GM12878 (cell line): Measurements from ENCODE around the gene CORO7. TPM values are rescaled to one million over a fixed set of nuclear protein-coding genes. Genes with fewer than 3 reads are reported as not detected.

Experiments
- ATAC-seq: fragments of 200-7000 bp; cut with Tn5 transposase; 3 replicates; pipeline ENCODE4 v1.9.1; 2020; ENCODE audit warnings: mild to moderate bottlenecking, moderate library complexity
- BruUV-seq: library from RNA; stranded (reverse); fragments of 400-500 nt; replicated peaks from 2 replicates; lab custom pipeline; 2021; lab: Mats Ljungman, UMichigan
- CTCF ChIA-PET: fragments of 300-600 bp; sonication (Branson Sonifier 250); formaldehyde crosslinking; extraction: SDS; loops from one replicate; lab custom pipeline; 2021; ENCODE audit warnings: inconsistent platforms; lab: Yijun Ruan, JAX
- POLR2A ChIA-PET: fragments of 350-600 bp; formaldehyde crosslinking; extraction: SDS; loops from one replicate; lab custom pipeline; 2021; ENCODE audit warnings: inconsistent platforms; lab: Charles Lee
- RAD21 ChIA-PET: fragments of 300-600 bp; sonication (Branson Sonifier 250); formaldehyde crosslinking; loops from one replicate; lab custom pipeline; 2023; ENCODE audit warnings: antibody characterized with exemption; ENCODE audit not compliant: unreplicated experiment; lab: Charles Lee
- SMC1A ChIA-PET: fragments of 300-600 bp; sonication (Branson Sonifier 250); formaldehyde crosslinking; loops from one replicate; lab custom pipeline; 2023; ENCODE audit not compliant: unreplicated experiment, uncharacterized antibody; lab: Charles Lee
- DNase-seq: peaks from one replicate; pipeline ENCODE4 v3.0.0-alpha.2; 2011; ENCODE audit warnings: low read depth, low spot score
- FAIRE-seq: peaks from 3 replicates; lab custom pipeline; 2011; peaks lifted over from hg19 to GRCh38; lab: Jason Lieb, UNC
- H2AFZ ChIP-seq: 2 replicates; pipeline ENCODE4 v1.6.0; 2011; ENCODE audit warnings: low read depth, low read length, control low read depth; ENCODE audit not compliant: control insufficient read depth
- H3K27ac ChIP-seq: 2 replicates; pipeline ENCODE4 v1.5.1; 2011; ENCODE audit warnings: control low read depth; ENCODE audit not compliant: control insufficient read depth, insufficient read depth
- H3K27me3 ChIP-seq, 2 experiments: replicated peaks in 1 of 2; 2 replicates each; pipeline versions ENCODE4 v1.6.0 to v1.6.1; 2011; ENCODE audit warnings: low read length in 1 of 2; ENCODE audit not compliant: control insufficient read depth in 2 of 2, insufficient read depth in 2 of 2
- H3K36me3 ChIP-seq, 2 experiments: 2 replicates each; pipeline ENCODE4 v1.5.1; 2011; ENCODE audit warnings: low read length in 1 of 2; ENCODE audit not compliant: control insufficient read depth in 2 of 2, insufficient read depth in 2 of 2
- H3K4me1 ChIP-seq: 2 replicates; pipeline ENCODE4 v1.6.1; 2011; ENCODE audit warnings: mild to moderate bottlenecking, low read length, moderate library complexity, mixed read lengths; ENCODE audit not compliant: control insufficient read depth, insufficient read depth
- H3K4me2 ChIP-seq: 2 replicates; pipeline ENCODE4 v1.6.0; 2011; ENCODE audit warnings: control low read depth; ENCODE audit not compliant: control insufficient read depth, insufficient read depth
- H3K4me3 ChIP-seq: fragments of 200-600 bp; sonication (generic); 2 replicates; pipeline ENCODE4 v1.5.1; 2016
- H3K79me2 ChIP-seq: 2 replicates; pipeline ENCODE4 v1.6.0; 2011; ENCODE audit warnings: low read length; ENCODE audit not compliant: control insufficient read depth, insufficient read depth
- H3K9ac ChIP-seq: 2 replicates; pipeline ENCODE4 v1.8.0; 2011; ENCODE audit warnings: low read length, control low read depth, mixed read lengths; ENCODE audit not compliant: control insufficient read depth, insufficient read depth
- H3K9me3 ChIP-seq: replicated peaks from 3 replicates; pipeline ENCODE4 v1.5.1; 2011; ENCODE audit warnings: mild to moderate bottlenecking, low read length; ENCODE audit not compliant: control insufficient read depth, insufficient read depth
- H4K20me1 ChIP-seq: 2 replicates; pipeline ENCODE4 v1.6.0; 2011; ENCODE audit not compliant: control insufficient read depth, insufficient read depth
- DPF2 ChIP-seq: fragments of 450-650 bp; IDR thresholded peaks from 2 replicates; pipeline ENCODE4 v1.6.1; 2017; ENCODE audit warnings: mild to moderate bottlenecking
- HCFC1 ChIP-seq: fragments of 150-350 bp; IDR thresholded peaks from 2 replicates; pipeline ENCODE4 v1.6.1; 2014; ENCODE audit warnings: low read length
- KLF5 ChIP-seq: fragments of 450-650 bp; IDR thresholded peaks from 2 replicates; pipeline ENCODE4 v1.6.1; 2014; ENCODE audit warnings: mild to moderate bottlenecking; ENCODE audit not compliant: partially characterized antibody
- NKRF ChIP-seq: fragments of 450-650 bp; conservative IDR thresholded peaks from 2 replicates; pipeline ENCODE4 v1.6.1; 2017; ENCODE audit warnings: mild to moderate bottlenecking, moderate library complexity
- PAX8 ChIP-seq: fragments of 450-650 bp; IDR thresholded peaks from 2 replicates; pipeline ENCODE4 v1.6.1; 2017; ENCODE audit warnings: mild to moderate bottlenecking, moderate library complexity
- PBX3 ChIP-seq: IDR thresholded peaks from 2 replicates; pipeline ENCODE4 v1.6.1; 2011; ENCODE audit warnings: mild to moderate bottlenecking, low read depth, low read length, moderate library complexity; ENCODE audit not compliant: insufficient replicate concordance
- RBBP5 ChIP-seq: fragments of 200-600 bp; sonication (generic); conservative IDR thresholded peaks from 2 replicates; pipeline ENCODE4 v1.6.1; 2016
- TCF12 ChIP-seq: IDR thresholded peaks from 2 replicates; pipeline ENCODE4 v1.6.1; 2011; ENCODE audit warnings: low read depth, mild to moderate bottlenecking, low read length
- ZNF207 ChIP-seq: fragments of 450-650 bp; IDR thresholded peaks from 2 replicates; pipeline ENCODE4 v1.6.1; 2014; ENCODE audit warnings: antibody characterized with exemption, mild to moderate bottlenecking, borderline replicate concordance
- WGBS: methylation state at CpG from one replicate; pipeline ENCODE4 v1.1.6; 2016; ENCODE audit warnings: low lambda C conversion rate; ENCODE audit not compliant: insufficient replicate concordance, insufficient coverage; ENCODE audit errors: missing lambda C conversion rate; 5-methylcytosine and 5-hydroxymethylcytosine counted together
- in situ Hi-C: fragments of 300-500 bp; cut with MboI; formaldehyde crosslinking; loops from 9 replicates; pipeline ENCODE4 v1.14.3; 2018; ENCODE audit warnings: mixed read lengths
- intact Hi-C: fragments of 100-400 bp; cut with micrococcal nuclease; formaldehyde crosslinking; loops from one replicate; pipeline ENCODE4 v1.14.2; 2022; ENCODE audit not compliant: unreplicated experiment
- polyA plus RNA-seq, 11 experiments: library from polyadenylated mRNA; depleted of rRNA in 4 of 11; unstranded in 6 of 11; stranded (reverse) in 5 of 11; fragments of >200 nt; fragmentation: Nextera tagmentation in 4 of 11; fragmentation: Illumina TruSeq in 1 of 11; extraction: Ambion mirVana in 4 of 11; extraction: Trizol in 1 of 11; gene quantifications; 1 replicate in 1 of 11; 2 replicates in 10 of 11; pipeline versions ENCODE4 v1.2.1 to v1.2.3, GENCODE V29; 2011 to 2016; ENCODE audit warnings: inconsistent platforms in 2 of 11, missing spikeins in 2 of 11, low read depth in 1 of 11
- total RNA-seq, 4 experiments: library from RNA; depleted of rRNA in 3 of 4; stranded (reverse); fragments of >200 nt in 3 of 4; fragmentation: Illumina TruSeq in 1 of 4; extraction: Trizol in 1 of 4; gene quantifications; 2 replicates each; pipeline versions ENCODE4 v1.2.1 to v1.2.3, GENCODE V29; 2013 to 2021

CORO7 gene
- total and polyA plus RNA-seq, 10 of the 15 experiments (the other 5 are each of a cell fraction or from before 2014, with no cell fraction given), result 0.64 to 89.2 (median 43.7) TPM

DNA sequence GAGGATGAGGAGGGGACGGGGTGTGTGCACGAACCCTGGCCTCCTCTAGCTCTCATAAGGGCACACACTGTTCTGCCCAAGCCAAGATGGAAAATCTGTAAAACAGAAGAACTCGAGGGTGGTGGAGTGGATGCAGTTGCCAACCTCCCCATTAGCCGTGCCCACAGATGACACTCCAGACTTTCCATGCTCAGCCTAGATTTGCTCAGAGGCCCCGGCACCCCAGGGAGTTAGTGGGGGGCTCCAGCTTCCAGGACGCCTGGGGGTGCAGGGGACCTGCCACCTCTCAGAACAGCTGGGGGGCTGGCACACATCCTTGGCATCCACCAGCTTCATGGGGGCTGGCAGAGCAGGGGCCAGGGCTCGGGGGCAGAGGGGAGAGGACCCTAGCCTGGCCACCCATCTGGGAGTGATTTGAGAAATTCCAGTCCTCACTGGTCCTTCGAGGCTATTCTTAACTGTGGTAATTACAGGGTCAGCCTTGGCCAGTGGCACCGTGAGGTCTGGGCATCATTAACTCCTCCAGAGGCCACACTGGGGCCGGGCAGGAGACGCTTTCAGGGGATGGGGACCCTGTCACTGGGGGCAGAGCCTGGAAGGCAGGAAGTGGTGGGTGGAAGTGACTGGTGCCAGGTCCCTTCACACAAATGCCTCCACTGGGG, 30.5 kb downstream of the CORO7 start:
- Histone ChIP-seq H3K27me3 (no peaks in the 10 kb centered on the region), H3K4me1 (no peaks in the 10 kb centered on the region), H2AFZ (no peak overlapping the region), H4K20me1 (no peaks in the 10 kb centered on the region), H3K4me2 (no peak overlapping the region), H3K9ac (no peak overlapping the region), H3K9me3 (no peaks in the 10 kb centered on the region), H3K4me3 (no peak overlapping the region), H3K27ac (no peak overlapping the region), H3K36me3 (peaks cover 5 to 29% of the 10 kb centered on the region in 2 experiments; a peak in 3 of 4 replicates), H3K79me2 (no peaks in the 10 kb centered on the region)
- TF ChIP-seq KLF5, result no peak
- no peak for TF ChIP-seq HCFC1
- no peak for TF ChIP-seq DPF2
- TF ChIP-seq RBBP5, result no peak
- TF ChIP-seq ZNF207, result no peak
- TF ChIP-seq PBX3, result no peak
- no peak for TF ChIP-seq TCF12
- no peak for TF ChIP-seq NKRF
- no peak for TF ChIP-seq PAX8
- ChIA-PET RAD21 (no interaction called here), CTCF (interaction anchor here (1.6 kb wide), 1 partner anchor 17 kb away, joined by 7 read pairs; no protein-coding TSS in a partner anchor), SMC1A (no interaction called here), POLR2A (no interaction called here)
- in situ Hi-C loops, result no loop called here
- 78% methylated on average over 11 of the region's 11 CpGs for WGBS
- intact Hi-C loops, result no loop called here
- ATAC-seq (no peak), DNase-seq (no peak), FAIRE-seq (no peak)
- no TSS peak for BruUV-seq
